A673 (cell line): ENCODE data around the gene SYNE1. TPM values are rescaled to one million over a fixed set of nuclear protein-coding genes. Genes with fewer than 3 reads are reported as not detected.

Experiments used
- BruUV-seq: library from RNA; stranded (reverse); fragments of 400-500 nt; replicated peaks from 2 replicates; lab custom pipeline; 2021; lab: Mats Ljungman, UMichigan
- CTCF ChIA-PET: fragments of 300-600 bp; sonication (Branson Sonifier 250); formaldehyde crosslinking; loops from one replicate; lab custom pipeline; 2022; ENCODE audit warnings: antibody characterized with exemption; lab: Charles Lee
- POLR2A ChIA-PET: fragments of 300-600 bp; sonication (Branson Sonifier 250); formaldehyde crosslinking; loops from one replicate; lab custom pipeline; 2022; ENCODE audit warnings: antibody characterized with exemption; ENCODE audit not compliant: low non-redundant PET; lab: Charles Lee
- DNase-seq: peaks from one replicate; pipeline ENCODE4 v3.0.0-alpha.2; 2015; ENCODE audit warnings: low spot score
- H3K27ac ChIP-seq: fragments of 200-600 bp; sonication (generic); 2 replicates; pipeline ENCODE4 v1.5.1; 2016; ENCODE audit warnings: mixed run types, low read depth, mild to moderate bottlenecking, mixed read lengths, antibody characterized with exemption, low read length; ENCODE audit not compliant: poor library complexity, severe bottlenecking
- H3K27me3 ChIP-seq: fragments of 200-600 bp; sonication (generic); replicated peaks from 2 replicates; pipeline ENCODE4 v1.6.1; 2017; ENCODE audit warnings: mixed run types, low read depth, mild to moderate bottlenecking, mixed read lengths, antibody characterized with exemption, low read length; ENCODE audit not compliant: insufficient read depth, poor library complexity
- H3K36me3 ChIP-seq: fragments of 200-600 bp; sonication (generic); 2 replicates; pipeline ENCODE4 v1.6.1; 2016; ENCODE audit warnings: mixed run types, mild to moderate bottlenecking, mixed read lengths, antibody characterized with exemption, low read length; ENCODE audit not compliant: insufficient read depth, poor library complexity, severe bottlenecking
- H3K4me1 ChIP-seq: fragments of 200-600 bp; sonication (generic); 2 replicates; pipeline ENCODE4 v1.6.1; 2017; ENCODE audit warnings: mixed run types, mild to moderate bottlenecking, mixed read lengths, antibody characterized with exemption, low read length; ENCODE audit not compliant: insufficient read depth, poor library complexity, severe bottlenecking
- H3K4me3 ChIP-seq: fragments of 200-600 bp; sonication (generic); 2 replicates; pipeline ENCODE4 v1.5.1; 2016; ENCODE audit warnings: low read depth, mixed run types, mild to moderate bottlenecking, mixed read lengths, low read length; ENCODE audit not compliant: poor library complexity, severe bottlenecking
- H3K9me3 ChIP-seq: fragments of 200-600 bp; sonication (generic); 2 replicates; pipeline ENCODE4 v1.6.1; 2016; ENCODE audit warnings: mixed run types, low read depth, mild to moderate bottlenecking, mixed read lengths, antibody characterized with exemption, low read length; ENCODE audit not compliant: poor library complexity, severe bottlenecking
- EZH2 ChIP-seq: fragments of 200-600 bp; sonication (generic); IDR thresholded peaks from 2 replicates; pipeline ENCODE4 v1.6.1; 2017; ENCODE audit warnings: borderline replicate concordance, low read depth, mild to moderate bottlenecking, mixed read lengths, antibody characterized with exemption, low read length; ENCODE audit not compliant: poor library complexity, severe bottlenecking
- intact Hi-C: fragments of 100-400 bp; cut with micrococcal nuclease; formaldehyde crosslinking; loops from one replicate; pipeline ENCODE4 v1.10.0; 2022; ENCODE audit not compliant: unreplicated experiment
- total RNA-seq: library from RNA; stranded (reverse); gene quantifications from 2 replicates; pipeline ENCODE4 v1.2.3, GENCODE V29; 2021
- TF ChIP-seq, protein P1 (sequence below): fragments of 300-800, 200-600 bp; sonication (generic); conservative IDR thresholded peaks from 2 replicates; pipeline ENCODE4 v1.5.1; 2017; ENCODE audit warnings: low read depth, mild to moderate bottlenecking, antibody characterized with exemption, low read length, moderate library complexity, mixed read lengths

The SYNE1 gene
- total RNA-seq, 1 experiment from 2014 or later: 12.1 TPM

DNA sequence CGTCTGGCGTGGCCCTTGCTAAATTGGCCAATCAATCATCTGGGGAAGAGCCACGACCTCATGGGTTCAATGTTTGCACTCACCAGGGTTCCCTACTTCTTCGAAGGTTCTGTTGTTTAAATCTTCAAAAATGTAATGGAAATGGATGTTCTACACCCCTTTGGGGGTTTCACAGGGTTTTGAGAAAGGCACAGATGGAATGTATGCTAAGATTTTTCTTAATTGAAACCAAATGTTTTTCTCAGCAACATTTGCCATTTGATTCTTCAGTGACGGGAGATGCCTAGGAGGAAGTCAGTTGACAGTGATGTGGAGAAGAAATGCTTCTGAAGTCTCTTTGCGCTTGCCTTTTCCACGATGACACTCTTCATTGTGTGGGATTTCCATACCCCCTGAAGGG lies 517.3 kb downstream of the SYNE1 start:
- no peak for TF ChIP-seq EZH2
- TF ChIP-seq, protein P1, sequence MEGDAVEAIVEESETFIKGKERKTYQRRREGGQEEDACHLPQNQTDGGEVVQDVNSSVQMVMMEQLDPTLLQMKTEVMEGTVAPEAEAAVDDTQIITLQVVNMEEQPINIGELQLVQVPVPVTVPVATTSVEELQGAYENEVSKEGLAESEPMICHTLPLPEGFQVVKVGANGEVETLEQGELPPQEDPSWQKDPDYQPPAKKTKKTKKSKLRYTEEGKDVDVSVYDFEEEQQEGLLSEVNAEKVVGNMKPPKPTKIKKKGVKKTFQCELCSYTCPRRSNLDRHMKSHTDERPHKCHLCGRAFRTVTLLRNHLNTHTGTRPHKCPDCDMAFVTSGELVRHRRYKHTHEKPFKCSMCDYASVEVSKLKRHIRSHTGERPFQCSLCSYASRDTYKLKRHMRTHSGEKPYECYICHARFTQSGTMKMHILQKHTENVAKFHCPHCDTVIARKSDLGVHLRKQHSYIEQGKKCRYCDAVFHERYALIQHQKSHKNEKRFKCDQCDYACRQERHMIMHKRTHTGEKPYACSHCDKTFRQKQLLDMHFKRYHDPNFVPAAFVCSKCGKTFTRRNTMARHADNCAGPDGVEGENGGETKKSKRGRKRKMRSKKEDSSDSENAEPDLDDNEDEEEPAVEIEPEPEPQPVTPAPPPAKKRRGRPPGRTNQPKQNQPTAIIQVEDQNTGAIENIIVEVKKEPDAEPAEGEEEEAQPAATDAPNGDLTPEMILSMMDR: no peak
- H3K4me3 ChIP-seq: no peak overlapping the region
- intact Hi-C loops: loop anchor here (10.0 kb wide), 1 partner anchor 445 kb away; no protein-coding TSS in a partner anchor
- H3K27ac ChIP-seq: no peak overlapping the region
- H3K27me3 ChIP-seq: no peaks in the 10 kb centered on the region
- H3K9me3 ChIP-seq: no peaks in the 10 kb centered on the region
- POLR2A ChIA-PET: no interaction called here
- H3K36me3 ChIP-seq: no peaks in the 10 kb centered on the region
- no peak for DNase-seq
- H3K4me1 ChIP-seq: no peaks in the 10 kb centered on the region
- no TSS peak for BruUV-seq
- CTCF ChIA-PET: no interaction called here

DNA sequence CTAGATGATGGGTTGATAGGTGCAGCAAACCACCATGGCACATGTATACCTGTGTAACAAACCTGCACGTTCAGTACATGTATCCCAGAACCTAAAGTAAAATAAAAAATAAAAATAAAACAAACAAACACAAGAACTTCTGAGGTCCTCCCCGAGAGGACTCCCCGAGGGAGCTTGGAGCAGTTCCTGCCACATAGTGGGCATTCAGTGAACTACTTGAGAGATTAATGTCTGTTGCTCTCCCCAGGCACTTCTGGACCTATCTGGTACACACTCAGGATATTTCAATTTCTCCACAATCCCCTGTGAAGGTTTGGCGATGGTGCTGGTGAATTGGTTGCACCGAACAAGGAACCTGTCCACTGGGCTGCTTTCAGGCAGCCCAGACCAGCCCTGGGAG lies 518.5 kb downstream of the SYNE1 start:
- DNase-seq: peak; percentile 5
- H3K9me3 ChIP-seq: no peaks in the 10 kb centered on the region
- TF ChIP-seq EZH2: no peak
- TF ChIP-seq, protein P1: 0 out of 2 replicates have a peak, but pooled peaks have one; percentile 12
- intact Hi-C loops: no loop called here
- no peak overlapping the region for H3K27ac ChIP-seq
- H3K4me1 ChIP-seq: no peaks in the 10 kb centered on the region
- H3K27me3 ChIP-seq: no peaks in the 10 kb centered on the region
- no TSS peak for BruUV-seq
- ChIA-PET CTCF (no interaction called here), POLR2A (no interaction called here)
- no peaks in the 10 kb centered on the region for H3K36me3 ChIP-seq
- H3K4me3 ChIP-seq: no peak overlapping the region

DNA sequence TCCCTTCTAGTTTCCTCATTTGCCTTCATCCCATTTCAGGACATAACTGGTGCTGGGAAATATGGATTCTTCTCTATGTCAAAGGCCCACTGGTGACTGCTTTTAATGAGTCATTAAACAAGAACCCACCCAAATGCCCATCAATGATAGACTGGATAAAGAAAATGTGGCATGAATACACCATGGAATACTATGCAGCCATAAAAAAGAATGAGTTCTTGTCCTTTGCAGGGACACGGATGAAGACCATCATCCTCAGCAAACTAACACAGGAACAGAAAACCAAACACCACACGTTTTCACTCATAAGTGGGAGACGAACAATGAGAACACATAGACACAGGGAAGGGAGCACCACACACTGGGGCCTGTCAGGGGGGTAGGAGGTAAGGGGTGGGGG lies 518.9 kb downstream of the SYNE1 start:
- Histone ChIP-seq H3K36me3 (no peaks in the 10 kb centered on the region), H3K4me3 (no peak overlapping the region), H3K4me1 (no peaks in the 10 kb centered on the region), H3K9me3 (no peaks in the 10 kb centered on the region), H3K27ac (no peak overlapping the region), H3K27me3 (no peaks in the 10 kb centered on the region)
- CTCF ChIA-PET: no interaction called here
- intact Hi-C loops: no loop called here
- no peak for DNase-seq
- BruUV-seq: no TSS peak
- POLR2A ChIA-PET: no interaction called here
- no peak for TF ChIP-seq EZH2
- TF ChIP-seq, protein P1: no peak
